NCI-H187 treated with DMSO at 0.1 percent for 48 hours (cell line): ENCODE data around the gene BANF1.

Source experiments
- DNase-seq: peaks from one replicate; lab custom pipeline; 2025; lab: John Stamatoyannopoulos, UW

BANF1 gene, protein sequence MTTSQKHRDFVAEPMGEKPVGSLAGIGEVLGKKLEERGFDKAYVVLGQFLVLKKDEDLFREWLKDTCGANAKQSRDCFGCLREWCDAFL

GRCh38 chr11:66001942-66002647 lies at the start of gene BANF1, which contains the start of gene EIF1AD:
Gene BANF1, plus strand, starts transcription at chr11:66002503. Its CDS starts 748 bp downstream, at chr11:66003251.
Gene EIF1AD, minus strand, starts transcription at chr11:66002157. Its CDS starts 1,768 bp downstream, at chr11:66000389.
- DNase-seq: peak; percentile 86

- no peak for DNase-seq
Observed at GRCh38 chr11:65953471-65953870, 48.8 kb upstream of the BANF1 start.

DNA sequence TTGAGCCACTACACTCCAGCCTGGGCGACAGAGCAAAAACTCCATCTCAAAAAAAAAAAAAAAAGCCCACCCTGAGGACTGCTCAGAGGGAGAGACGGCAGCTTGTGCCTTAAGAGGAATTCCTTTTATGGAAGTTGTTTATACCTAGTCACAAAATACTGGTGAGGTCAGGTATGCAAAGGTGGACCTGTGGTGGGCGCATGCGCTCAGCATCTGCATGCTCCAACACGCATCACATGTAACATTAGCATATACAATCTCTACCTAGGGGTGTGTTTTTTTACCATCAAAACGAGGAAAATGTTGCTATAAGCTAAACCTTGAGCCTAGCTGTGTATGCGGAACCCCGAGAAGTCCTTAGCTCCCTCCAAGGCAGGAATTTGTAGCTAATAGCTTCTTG lies 47.5 kb upstream of the BANF1 start:
- no peak for DNase-seq

DNA sequence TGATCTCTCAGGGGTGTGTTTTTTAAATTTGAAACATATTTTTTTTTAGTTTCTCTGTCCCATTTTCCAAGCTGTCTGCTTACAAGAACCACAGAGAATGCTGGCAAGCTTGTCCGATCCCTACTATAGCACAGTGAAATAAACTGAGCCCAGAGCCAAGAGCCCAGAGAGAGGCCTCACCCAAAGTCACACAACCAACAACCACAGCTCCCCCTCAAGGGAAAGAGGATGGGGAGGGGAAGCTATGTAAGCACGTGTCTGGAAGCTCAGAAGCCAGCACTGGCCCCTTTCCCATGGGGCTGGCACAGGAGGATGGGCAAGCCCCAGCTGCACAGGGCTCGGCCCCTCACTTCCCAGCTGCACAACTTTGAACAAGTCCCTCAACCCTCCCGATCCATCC lies 44.0 kb upstream of the BANF1 start:
- DNase-seq: no peak

- DNase-seq: no peak
Observed at GRCh38 chr11:65958774-65959420, 43.4 kb upstream of the BANF1 start.

DNA sequence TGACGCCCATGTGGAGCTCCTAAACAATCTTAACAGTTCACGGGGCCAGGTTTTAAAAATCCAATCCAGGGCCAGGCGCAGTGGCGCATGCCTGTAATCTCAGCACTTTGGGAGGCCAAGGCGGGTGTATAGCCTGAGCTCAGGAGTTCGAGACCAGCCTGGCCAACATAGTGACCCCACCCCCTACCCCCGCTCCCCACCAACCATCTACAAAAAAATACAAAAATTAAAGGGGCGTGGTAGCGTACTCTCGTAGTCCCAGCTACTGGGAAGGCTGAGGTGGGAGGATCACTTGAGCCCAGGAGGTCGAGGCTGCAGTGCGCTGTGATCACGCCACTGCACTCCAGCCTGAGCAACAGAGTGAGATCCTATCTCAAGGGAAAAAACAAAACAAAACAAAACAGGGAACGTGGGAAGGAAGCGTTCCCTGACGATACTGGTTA lies 41.5 kb upstream of the BANF1 start:
- DNase-seq: no peak

DNA sequence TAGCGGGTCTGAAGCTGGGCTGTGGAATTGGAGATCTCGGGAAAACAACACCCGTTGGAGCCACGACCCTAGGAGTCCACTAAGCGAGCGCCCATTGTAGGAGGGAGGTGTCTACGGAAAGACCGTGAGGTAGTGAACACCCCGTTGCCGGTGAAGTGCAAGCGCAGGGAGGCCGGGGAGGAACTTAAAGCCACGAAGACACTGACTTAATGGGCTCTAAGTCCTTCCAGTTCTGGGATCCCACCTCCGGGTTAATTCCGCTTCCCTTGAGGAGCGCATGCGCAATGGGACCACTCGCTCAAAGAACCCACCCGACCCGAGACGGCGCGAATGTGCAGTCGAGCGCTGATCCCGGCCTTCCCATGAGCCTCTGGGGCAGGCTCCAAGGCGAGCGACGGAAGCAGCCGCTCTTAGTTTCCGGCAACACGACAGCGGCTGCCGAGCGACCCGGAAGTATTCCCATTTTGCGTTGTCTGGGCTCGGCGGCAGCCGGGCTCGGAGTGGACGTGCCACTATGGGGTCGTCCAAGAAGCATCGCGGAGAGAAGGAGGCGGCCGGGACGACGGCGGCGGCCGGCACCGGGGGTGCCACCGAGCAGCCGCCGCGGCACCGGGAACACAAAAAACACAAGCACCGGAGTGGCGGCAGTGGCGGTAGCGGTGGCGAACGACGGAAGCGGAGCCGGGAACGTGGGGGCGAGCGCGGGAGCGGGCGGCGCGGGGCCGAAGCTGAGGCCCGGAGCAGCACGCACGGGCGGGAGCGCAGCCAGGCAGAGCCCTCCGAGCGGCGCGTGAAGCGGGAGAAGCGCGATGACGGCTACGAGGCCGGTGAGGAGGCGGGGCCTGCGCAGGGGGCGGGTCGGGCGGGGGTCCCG lies 40.8 kb upstream of the BANF1 start, which contains the start of gene SART1:
SART1 (plus strand) TSS at position 468 of the 874 bp plus-strand sequence; CDS start at position 515, 47 bp downstream.
- peak; percentile 70 for DNase-seq

DNA sequence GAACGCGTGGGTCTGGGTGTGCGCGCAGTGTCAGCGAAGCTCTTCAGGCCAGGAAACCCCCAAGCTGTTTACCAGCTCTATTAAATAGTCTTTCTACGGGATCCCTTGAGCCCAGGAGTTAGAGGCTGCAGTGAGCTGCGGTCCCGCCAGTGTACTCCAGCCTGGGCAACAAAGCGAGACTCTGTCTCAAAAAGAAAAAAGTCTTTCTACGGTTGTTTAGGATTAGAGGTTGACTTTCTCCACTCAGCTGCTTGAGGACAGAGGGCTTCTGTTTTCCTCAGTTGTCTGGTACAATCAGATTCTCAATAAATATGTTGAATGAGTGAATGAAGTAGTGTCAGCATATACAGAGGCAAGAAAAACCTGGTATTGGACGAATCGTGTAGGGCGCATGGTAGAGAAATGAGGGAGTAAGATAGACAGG lies 40.1 kb upstream of the BANF1 start:
- no peak for DNase-seq

DNA sequence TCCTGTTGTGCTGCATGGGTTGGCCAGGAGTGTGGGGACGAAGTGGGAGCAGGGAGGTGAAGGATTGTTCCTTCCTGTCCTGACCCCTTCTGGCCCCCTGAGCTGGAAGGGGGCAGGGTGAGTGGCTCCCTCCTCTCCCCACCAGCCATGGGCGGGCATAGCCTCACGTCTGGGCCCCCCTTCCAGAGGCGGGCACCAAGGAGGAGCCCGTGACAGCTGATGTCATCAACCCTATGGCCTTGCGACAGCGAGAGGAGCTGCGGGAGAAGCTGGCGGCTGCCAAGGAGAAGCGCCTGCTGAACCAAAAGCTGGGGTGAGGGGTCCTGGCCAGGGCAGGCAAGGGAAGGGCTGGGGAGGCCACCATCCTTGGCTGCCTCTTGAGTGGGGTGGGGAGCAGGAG lies 37.4 kb upstream of the BANF1 start:
- no peak for DNase-seq

DNA sequence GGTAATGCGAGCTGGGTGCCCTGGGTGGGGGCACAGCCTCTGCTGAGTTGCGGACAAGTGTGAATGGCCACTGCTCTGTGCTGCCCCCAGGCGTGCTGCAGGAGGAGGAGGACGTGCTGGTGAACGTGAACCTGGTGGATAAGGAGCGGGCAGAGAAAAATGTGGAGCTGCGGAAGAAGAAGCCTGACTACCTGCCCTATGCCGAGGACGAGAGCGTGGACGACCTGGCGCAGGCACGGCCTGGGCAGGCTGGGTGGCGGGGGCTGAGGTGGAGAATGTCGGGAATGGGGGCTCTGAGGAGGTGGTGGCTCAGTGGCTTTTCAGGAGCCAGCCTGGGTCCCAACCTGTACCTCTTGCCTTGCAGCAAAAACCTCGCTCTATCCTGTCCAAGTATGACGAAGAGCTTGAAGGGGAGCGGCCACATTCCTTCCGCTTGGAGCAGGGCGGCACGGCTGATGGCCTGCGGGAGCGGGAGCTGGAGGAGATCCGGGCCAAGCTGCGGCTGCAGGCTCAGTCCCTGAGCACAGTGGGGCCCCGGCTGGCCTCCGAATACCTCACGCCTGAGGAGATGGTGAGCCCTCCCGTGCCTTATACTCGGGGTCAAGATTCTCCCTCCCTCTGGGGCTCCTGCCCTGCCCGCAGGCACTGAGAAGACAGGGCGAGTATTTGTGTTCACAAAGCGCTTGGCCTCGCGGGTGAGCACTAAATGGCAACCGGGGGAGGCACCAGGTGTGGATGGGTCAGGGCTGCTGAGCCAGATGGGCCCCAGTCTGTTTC lies 36.1 kb upstream of the BANF1 start:
- no peak for DNase-seq

DNA sequence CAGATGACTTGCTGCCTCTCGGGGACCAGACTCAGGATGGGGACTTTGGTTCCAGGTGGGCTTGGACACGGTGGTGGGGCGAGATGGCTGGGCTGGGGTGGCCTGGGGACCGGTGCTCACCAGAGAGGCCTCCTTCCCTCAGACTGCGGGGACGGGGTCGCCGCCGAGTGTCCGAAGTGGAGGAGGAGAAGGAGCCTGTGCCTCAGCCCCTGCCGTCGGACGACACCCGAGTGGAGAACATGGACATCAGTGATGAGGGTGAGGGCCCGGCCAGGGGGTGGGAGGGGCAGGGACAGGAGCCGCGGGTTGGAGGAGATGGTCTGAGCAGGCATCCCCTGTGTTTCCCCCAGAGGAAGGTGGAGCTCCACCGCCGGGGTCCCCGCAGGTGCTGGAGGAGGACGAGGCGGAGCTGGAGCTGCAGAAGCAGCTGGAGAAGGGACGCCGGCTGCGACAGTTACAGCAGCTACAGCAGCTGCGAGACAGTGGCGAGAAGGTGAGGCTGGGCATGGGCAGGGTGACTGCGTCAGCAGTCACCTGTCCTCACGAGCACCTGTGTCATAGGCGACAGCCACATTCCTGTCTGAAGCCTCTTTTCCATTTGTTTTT lies 34.9 kb upstream of the BANF1 start:
- DNase-seq: no peak

- no peak for DNase-seq
Observed at GRCh38 chr11:65968600-65969482, 33.5 kb upstream of the BANF1 start.

GRCh38 chr11:65972116-65972515 lies 30.2 kb upstream of the BANF1 start:
- no peak for DNase-seq

- no peak for DNase-seq
Observed at GRCh38 chr11:65973439-65974110, 28.7 kb upstream of the BANF1 start.

DNA sequence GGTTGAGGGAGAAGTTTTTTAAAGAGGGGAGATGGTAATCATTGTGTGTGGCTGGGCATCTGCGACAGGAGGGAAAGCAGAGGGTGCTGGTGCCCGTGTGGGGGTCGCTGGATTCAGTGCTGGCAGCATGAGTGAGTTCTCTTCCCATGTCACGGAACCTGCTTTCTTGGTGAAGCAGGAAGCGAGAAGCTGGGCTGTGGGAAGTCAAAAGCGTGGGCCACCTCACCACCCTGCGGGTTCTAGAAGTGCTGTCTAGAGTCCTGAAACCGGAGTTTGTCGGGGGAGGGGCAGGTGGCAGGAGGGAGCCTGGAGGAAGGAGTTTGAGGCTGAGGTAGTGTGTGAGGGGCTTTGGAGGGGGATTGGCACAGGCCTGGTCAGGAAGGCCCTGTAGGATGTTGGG lies 26.5 kb upstream of the BANF1 start:
- no peak for DNase-seq

DNA sequence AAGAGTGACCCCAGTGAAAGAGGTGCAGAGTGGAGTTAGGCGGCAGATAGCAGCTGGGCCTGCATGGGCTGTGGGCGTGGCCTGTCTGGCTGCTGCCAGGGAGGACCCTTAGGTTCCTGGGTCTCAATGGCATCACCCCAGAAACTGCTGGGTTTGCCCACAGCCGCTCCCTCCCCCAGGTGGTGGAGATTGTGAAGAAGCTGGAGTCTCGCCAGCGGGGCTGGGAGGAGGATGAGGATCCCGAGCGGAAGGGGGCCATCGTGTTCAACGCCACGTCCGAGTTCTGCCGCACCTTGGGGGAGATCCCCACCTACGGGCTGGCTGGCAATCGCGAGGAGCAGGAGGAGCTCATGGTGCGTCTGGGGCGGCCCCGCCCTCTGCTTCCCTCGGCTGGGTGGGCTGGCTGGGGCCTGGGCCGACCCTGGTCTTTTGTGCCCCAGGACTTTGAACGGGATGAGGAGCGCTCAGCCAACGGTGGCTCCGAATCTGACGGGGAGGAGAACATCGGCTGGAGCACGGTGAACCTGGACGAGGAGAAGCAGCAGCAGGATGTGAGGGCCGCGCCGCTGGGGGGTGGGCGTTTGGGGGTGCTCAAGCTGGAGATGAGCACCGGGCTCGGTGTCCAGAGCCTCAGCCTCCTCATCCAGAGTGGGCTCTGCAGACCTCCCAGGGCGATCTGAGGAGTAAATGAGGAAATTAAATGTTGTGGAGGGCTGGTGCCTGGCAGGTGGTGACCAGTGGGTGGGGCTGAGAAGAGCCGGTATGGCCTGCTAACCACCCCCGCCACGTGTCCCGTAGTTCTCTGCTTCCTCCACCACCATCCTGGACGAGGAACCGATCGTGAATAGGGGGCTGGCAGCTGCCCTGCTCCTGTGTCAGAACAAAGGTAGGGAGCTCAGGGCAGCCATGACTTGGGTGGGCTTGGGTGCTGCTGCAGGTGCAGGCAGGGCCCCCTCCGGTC lies 25.8 kb upstream of the BANF1 start:
- DNase-seq: no peak

- DNase-seq: no peak
Observed at GRCh38 chr11:65977621-65978390, 24.5 kb upstream of the BANF1 start.
